K562 (cell line): ENCODE results near the gene FBXO27. TPM values are rescaled to one million over a fixed set of nuclear protein-coding genes. Genes with fewer than 3 reads are reported as not detected.

Experiments used
- ATAC-seq: fragments of 200-7000 bp; cut with Tn5 transposase; 3 replicates; pipeline ENCODE4 v1.9.1; 2020; ENCODE audit warnings: moderate library complexity
- BruUV-seq: library from RNA; stranded (reverse); fragments of 400-500 nt; replicated peaks from 2 replicates; lab custom pipeline; 2021; lab: Mats Ljungman, UMichigan
- CTCF ChIA-PET: fragments of 300-600 bp; formaldehyde crosslinking; extraction: SDS; loops from one replicate; lab custom pipeline; 2021; ENCODE audit warnings: low intra/inter-chr PET ratio; lab: Yijun Ruan, JAX
- POLR2A ChIA-PET: fragments of 300-600, 350-650 bp; sonication (Branson Sonifier 250); formaldehyde crosslinking; extraction: SDS; loops from one replicate; lab custom pipeline; 2021; ENCODE audit warnings: antibody characterized with exemption, inconsistent platforms; lab: Yijun Ruan, JAX
- DNase-seq, 4 experiments: peaks; one replicate each; pipeline versions ENCODE4 v3.0.0 to v3.0.0-alpha.2; 2011 to 2018; ENCODE audit warnings: low spot score in 3 of 4, mixed read lengths in 3 of 4; ENCODE audit errors: extremely low read depth in 1 of 4
- FAIRE-seq: peaks from 2 replicates; lab custom pipeline; 2011; peaks lifted over from hg19 to GRCh38; lab: Jason Lieb, UNC
- H2AFZ ChIP-seq: 2 replicates; pipeline ENCODE4 v1.6.0; 2011; ENCODE audit warnings: low read depth, low read length, control low read depth, inconsistent platforms
- H3K27ac ChIP-seq: fragments of 200-600 bp; 3 replicates; pipeline ENCODE4 v1.8.0; 2011; ENCODE audit warnings: low read depth, mild to moderate bottlenecking, control low read depth, inconsistent platforms, low read length, moderate library complexity, mixed read lengths; ENCODE audit errors: extremely low read depth
- H3K27me3 ChIP-seq, 2 experiments: fragments of 300-600 bp in 1 of 2; 2 replicates in 1 of 2; 3 replicates in 1 of 2; pipeline versions ENCODE4 v1.6.0 to v1.8.0; 2011; ENCODE audit warnings: inconsistent platforms in 2 of 2, low read length in 2 of 2, mild to moderate bottlenecking in 1 of 2, mixed read lengths in 1 of 2, moderate library complexity in 1 of 2; ENCODE audit not compliant: control insufficient read depth in 2 of 2, insufficient read depth in 2 of 2
- H3K36me3 ChIP-seq: fragments of 300-600 bp; 3 replicates; pipeline ENCODE4 v1.8.0; 2011; ENCODE audit warnings: mild to moderate bottlenecking, low read length, inconsistent platforms; ENCODE audit not compliant: control insufficient read depth, insufficient read depth
- H3K4me1 ChIP-seq, 2 experiments: fragments of 200-600 bp in 1 of 2; replicated peaks in 1 of 2; 2 replicates in 1 of 2; 3 replicates in 1 of 2; pipeline versions ENCODE4 v1.5.1 to v1.8.0; 2011; ENCODE audit warnings: inconsistent platforms in 2 of 2, low read length in 2 of 2, mild to moderate bottlenecking in 1 of 2, mixed read lengths in 1 of 2, moderate library complexity in 1 of 2; ENCODE audit not compliant: control insufficient read depth in 2 of 2, insufficient read depth in 2 of 2
- H3K4me2 ChIP-seq: 2 replicates; pipeline ENCODE4 v1.6.1; 2011; ENCODE audit warnings: low read length, control low read depth, inconsistent platforms, mixed read lengths; ENCODE audit not compliant: insufficient read depth
- H3K4me3 ChIP-seq: fragments of 200-600 bp; sonication (generic), shearing (Covaris generic); 2 replicates; pipeline ENCODE4 v1.5.1; 2016; ENCODE audit warnings: control low read depth, inconsistent platforms
- H3K79me2 ChIP-seq: fragments of 200-600 bp; 3 replicates; pipeline ENCODE4 v1.8.0; 2011; ENCODE audit warnings: low read length, inconsistent platforms; ENCODE audit not compliant: control insufficient read depth, insufficient read depth
- H3K9ac ChIP-seq, 2 experiments: 2 replicates each; pipeline versions ENCODE4 v1.6.0 to v1.6.1; 2011; ENCODE audit warnings: low read depth in 2 of 2, low read length in 2 of 2, control low read depth in 1 of 2, inconsistent platforms in 1 of 2, mild to moderate bottlenecking in 1 of 2, mixed read lengths in 1 of 2; ENCODE audit not compliant: insufficient read depth in 1 of 2
- H3K9me1 ChIP-seq: one replicate; pipeline ENCODE4 v1.6.0; 2011; ENCODE audit warnings: inconsistent platforms, mild to moderate bottlenecking, low read length, moderate library complexity; ENCODE audit not compliant: control insufficient read depth, insufficient read depth
- H3K9me3 ChIP-seq: replicated peaks from 2 replicates; pipeline ENCODE4 v1.5.1; 2011; ENCODE audit warnings: low read depth, low read length, inconsistent platforms; ENCODE audit not compliant: control insufficient read depth, insufficient read depth
- H4K20me1 ChIP-seq: replicated peaks from 2 replicates; pipeline ENCODE4 v1.6.1; 2011; ENCODE audit warnings: low read length, inconsistent platforms, mixed read lengths; ENCODE audit not compliant: control insufficient read depth, insufficient read depth
- CAMTA2 ChIP-seq: fragments of 250-450 bp; sonication (Bioruptor Pico); conservative IDR thresholded peaks from 2 replicates; pipeline ENCODE4 v1.5.1; 2022
- DNMT1 ChIP-seq: fragments of 450-650 bp; IDR thresholded peaks from 2 replicates; pipeline ENCODE4 v1.6.1; 2016; ENCODE audit warnings: antibody characterized with exemption, mild to moderate bottlenecking
- GATAD2B ChIP-seq: fragments of 450-650 bp; IDR thresholded peaks from 2 replicates; pipeline ENCODE4 v1.6.1; 2017; ENCODE audit warnings: mild to moderate bottlenecking, borderline replicate concordance
- NONO ChIP-seq, 2 experiments: fragments of 200-400 bp in 1 of 2; fragments of 450-650 bp in 1 of 2; formaldehyde crosslinking in 1 of 2; IDR thresholded peaks; 2 replicates each; pipeline ENCODE4 v1.6.1; 2017; ENCODE audit warnings: low read depth in 2 of 2, mild to moderate bottlenecking in 2 of 2, moderate library complexity in 2 of 2, low read length in 1 of 2
- POLR2AphosphoS2 ChIP-seq: IDR thresholded peaks from 2 replicates; pipeline ENCODE4 v1.6.1; 2012; ENCODE audit warnings: low read length, improper control_type of control experiment
- RBM17 ChIP-seq: fragments of 200-400 bp; formaldehyde crosslinking; IDR thresholded peaks from 2 replicates; pipeline ENCODE4 v1.6.1; 2017; ENCODE audit warnings: low read depth, mild to moderate bottlenecking, low read length, borderline replicate concordance
- THAP12 ChIP-seq: fragments of 250-450 bp; sonication (Bioruptor Pico); IDR thresholded peaks from 2 replicates; pipeline ENCODE4 v1.9.0; 2021; ENCODE audit warnings: mild to moderate bottlenecking, inconsistent platforms
- UBTF ChIP-seq, 2 experiments: IDR thresholded peaks; 2 replicates each; pipeline ENCODE4 v1.6.1; 2012; ENCODE audit warnings: improper control_type of control experiment in 2 of 2, low read depth in 2 of 2, low read length in 2 of 2, borderline replicate concordance in 1 of 2
- WGBS: fragments of 100-300 bp; shearing (Covaris generic); methylation state at CpG from one replicate; pipeline ENCODE4 v1.1.6; 2016; ENCODE audit warnings: low coverage, mixed read lengths; ENCODE audit not compliant: insufficient coverage; ENCODE audit errors: missing lambda C conversion rate; 5-methylcytosine and 5-hydroxymethylcytosine counted together
- in situ Hi-C: fragments of 300-500 bp; cut with MboI; formaldehyde crosslinking; loops from 4 replicates; pipeline ENCODE4 v1.15.0; 2018; ENCODE audit warnings: inconsistent platforms, mixed read lengths
- intact Hi-C: fragments of 100-400 bp; cut with micrococcal nuclease; formaldehyde crosslinking; loops from 2 replicates; pipeline ENCODE4 v1.14.2; 2022
- polyA plus RNA-seq, 8 experiments: library from polyadenylated mRNA; depleted of rRNA in 4 of 8; stranded (reverse) in 5 of 8; unstranded in 3 of 8; fragments of >200 nt; fragmentation: Nextera tagmentation in 2 of 8; fragmentation: Illumina TruSeq in 1 of 8; extraction: Ambion mirVana in 2 of 8; extraction: Trizol in 1 of 8; gene quantifications; 2 replicates each; pipeline versions ENCODE4 v1.2.1 to v1.2.3, GENCODE V29; 2011 to 2014; ENCODE audit warnings: inconsistent platforms in 1 of 8, missing spikeins in 1 of 8
- total RNA-seq, 7 experiments: library from RNA; depleted of rRNA in 6 of 7; stranded (reverse); fragments of >200 nt in 6 of 7; fragmentation: Illumina TruSeq in 2 of 7; extraction: Trizol in 2 of 7; gene quantifications; 2 replicates each; pipeline versions ENCODE4 v1.2.1 to v1.2.3, GENCODE V29; 2011 to 2021; ENCODE audit warnings: low replicate concordance in 1 of 7
- TF ChIP-seq, protein P1 (sequence below): fragments of 450-650 bp; formaldehyde crosslinking; IDR thresholded peaks from 2 replicates; pipeline ENCODE4 v1.4.0; 2020; ENCODE audit warnings: mild to moderate bottlenecking, mixed read lengths
- TF ChIP-seq, protein P2 (sequence below): IDR thresholded peaks from 2 replicates; pipeline ENCODE4 v1.6.1; 2012; ENCODE audit warnings: low read depth, low read length, improper control_type of control experiment, borderline replicate concordance
- TF ChIP-seq, protein P3 (sequence below): sonication (generic); formaldehyde crosslinking; IDR thresholded peaks from 2 replicates; pipeline ENCODE4 v1.8.0; 2022; ENCODE audit warnings: mild to moderate bottlenecking, missing genetic modification reagents

Gene FBXO27
- total and polyA plus RNA-seq, 9 of the 15 experiments (the other 6 are each of a cell fraction or from before 2014, with no cell fraction given): 1.8 to 11.0 (median 6.3) TPM

DNA sequence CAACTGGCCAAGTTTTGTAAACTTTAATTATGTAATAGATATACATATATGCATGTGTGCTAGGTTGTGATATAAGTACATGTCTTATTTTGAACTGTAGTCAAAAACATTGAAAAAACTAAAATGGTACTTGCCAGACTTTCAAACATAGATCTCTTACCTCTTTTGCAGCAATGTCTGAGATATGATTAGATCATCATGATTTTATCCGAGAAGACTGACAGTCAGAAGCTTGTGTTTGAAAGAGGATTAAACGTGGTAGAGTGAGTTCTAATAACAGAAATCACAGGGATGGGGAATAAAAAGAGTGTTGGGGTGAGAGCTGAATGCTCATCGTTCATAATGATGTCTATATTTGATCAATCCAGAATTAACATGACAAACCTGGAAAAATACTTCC, 33.6 kb upstream of the FBXO27 start (continued):
- TF ChIP-seq THAP12 (no peak), UBTF (IDR thresholded peaks at IDR 0.05; ENCODE audit: borderline replicate concordance in 1 of 2, low read depth in 2 of 2, low read length in 2 of 2) (no peak)

GRCh38 chr19:39064405-39064804, 32.1 kb upstream of the FBXO27 start:
- in situ Hi-C loops: no loop called here
- WGBS: 27% methylated on average over 6 of the region's 6 CpGs
- Histone ChIP-seq H3K9me1 (no peaks in the 10 kb centered on the region), H3K9me3 (no peaks in the 10 kb centered on the region), H2AFZ (no peak overlapping the region), H3K79me2 (no peaks in the 10 kb centered on the region), H3K27ac (no peak overlapping the region), H3K4me3 (no peak overlapping the region), H3K36me3 (no peaks in the 10 kb centered on the region), H3K4me1 (no peaks in the 10 kb centered on the region), H3K27me3 (peaks cover 0 to 8% of the 10 kb centered on the region in 2 experiments; a peak in 3 of 5 replicates), H3K9ac (no peak overlapping the region), H4K20me1 (no peaks in the 10 kb centered on the region), H3K4me2 (no peak overlapping the region)
- no peak for FAIRE-seq
- ChIA-PET CTCF (no interaction called here), POLR2A (interaction anchor here (0.6 kb wide), 1 partner anchor 89 kb away, joined by 3 read pairs; no protein-coding TSS in a partner anchor)
- no TSS peak for BruUV-seq
- no peak for ATAC-seq
- intact Hi-C loops: no loop called here
- no peak for DNase-seq
- TF ChIP-seq CAMTA2 (no peak), GATAD2B (no peak), RBM17 (no peak), POLR2AphosphoS2 (no peak), NONO (IDR thresholded peaks at IDR 0.05; ENCODE audit: low read depth in 2 of 2, low read length in 1 of 2) (no peak), DNMT1 (no peak)
- TF ChIP-seq, protein P1, sequence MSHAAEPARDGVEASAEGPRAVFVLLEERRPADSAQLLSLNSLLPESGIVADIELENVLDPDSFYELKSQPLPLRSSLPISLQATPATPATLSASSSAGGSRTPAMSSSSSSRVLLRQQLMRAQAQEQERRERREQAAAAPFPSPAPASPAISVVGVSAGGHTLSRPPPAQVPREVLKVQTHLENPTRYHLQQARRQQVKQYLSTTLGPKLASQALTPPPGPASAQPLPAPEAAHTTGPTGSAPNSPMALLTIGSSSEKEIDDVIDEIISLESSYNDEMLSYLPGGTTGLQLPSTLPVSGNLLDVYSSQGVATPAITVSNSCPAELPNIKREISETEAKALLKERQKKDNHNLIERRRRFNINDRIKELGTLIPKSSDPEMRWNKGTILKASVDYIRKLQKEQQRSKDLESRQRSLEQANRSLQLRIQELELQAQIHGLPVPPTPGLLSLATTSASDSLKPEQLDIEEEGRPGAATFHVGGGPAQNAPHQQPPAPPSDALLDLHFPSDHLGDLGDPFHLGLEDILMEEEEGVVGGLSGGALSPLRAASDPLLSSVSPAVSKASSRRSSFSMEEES: no peak
- TF ChIP-seq, protein P2, sequence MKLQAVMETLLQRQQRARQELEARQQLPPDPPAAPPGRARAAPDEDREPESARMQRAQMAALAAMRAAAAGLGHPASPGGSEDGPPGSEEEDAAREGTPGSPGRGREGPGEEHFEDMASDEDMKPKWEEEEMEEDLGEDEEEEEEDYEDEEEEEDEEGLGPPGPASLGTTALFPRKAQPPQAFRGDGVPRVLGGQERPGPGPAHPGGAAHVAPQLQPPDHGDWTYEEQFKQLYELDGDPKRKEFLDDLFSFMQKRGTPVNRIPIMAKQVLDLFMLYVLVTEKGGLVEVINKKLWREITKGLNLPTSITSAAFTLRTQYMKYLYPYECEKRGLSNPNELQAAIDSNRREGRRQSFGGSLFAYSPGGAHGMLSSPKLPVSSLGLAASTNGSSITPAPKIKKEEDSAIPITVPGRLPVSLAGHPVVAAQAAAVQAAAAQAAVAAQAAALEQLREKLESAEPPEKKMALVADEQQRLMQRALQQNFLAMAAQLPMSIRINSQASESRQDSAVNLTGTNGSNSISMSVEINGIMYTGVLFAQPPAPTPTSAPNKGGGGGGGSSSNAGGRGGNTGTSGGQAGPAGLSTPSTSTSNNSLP: no peak
- TF ChIP-seq, protein P3, sequence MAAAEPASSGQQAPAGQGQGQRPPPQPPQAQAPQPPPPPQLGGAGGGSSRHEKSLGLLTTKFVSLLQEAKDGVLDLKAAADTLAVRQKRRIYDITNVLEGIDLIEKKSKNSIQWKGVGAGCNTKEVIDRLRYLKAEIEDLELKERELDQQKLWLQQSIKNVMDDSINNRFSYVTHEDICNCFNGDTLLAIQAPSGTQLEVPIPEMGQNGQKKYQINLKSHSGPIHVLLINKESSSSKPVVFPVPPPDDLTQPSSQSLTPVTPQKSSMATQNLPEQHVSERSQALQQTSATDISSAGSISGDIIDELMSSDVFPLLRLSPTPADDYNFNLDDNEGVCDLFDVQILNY (CRISPR knock-in tag): no peak
